Thyroid gland (tissue), 4 donors: ENCODE data around the gene KRT15. TPM values are rescaled to one million over a fixed set of nuclear protein-coding genes. Genes with fewer than 3 reads are reported as not detected.
A peak's percentile ranks its signal among the peaks of the same experiment; 100 is the strongest.

ENCODE experiments used
- DNase-seq, 2 donors: peaks; one replicate each; pipeline ENCODE4 v3.0.0-alpha.2; 2019
- H3K27ac ChIP-seq, 3 donors: fragments of 200-600 bp; sonication (generic); 1 replicate in 2 of 3; 2 replicates in 1 of 3; pipeline ENCODE4 v1.5.1; 2016 to 2019; ENCODE audit warnings: mild to moderate bottlenecking in 1 of 3, moderate library complexity in 1 of 3
- H3K27me3 ChIP-seq: fragments of 200-600 bp; sonication (generic); one replicate; pipeline ENCODE4 v1.5.1; 2019
- H3K36me3 ChIP-seq, 2 donors: fragments of 200-600 bp; sonication (generic); one replicate each; pipeline ENCODE4 v1.5.1; 2016 to 2019
- H3K4me1 ChIP-seq, 2 donors: fragments of 200-600 bp; sonication (generic); one replicate each; pipeline ENCODE4 v1.5.1; 2017 to 2019
- H3K4me3 ChIP-seq, 3 donors: fragments of 200-600 bp; sonication (generic); replicated peaks in 1 of 3; 1 replicate in 2 of 3; 2 replicates in 1 of 3; pipeline ENCODE4 v1.5.1; 2016; ENCODE audit warnings: mild to moderate bottlenecking in 1 of 3
- H3K9me3 ChIP-seq: fragments of 200-600 bp; sonication (generic); one replicate; pipeline ENCODE4 v1.5.1; 2017
- POLR2A ChIP-seq, 2 donors: fragments of 450-650 bp; IDR thresholded peaks; one replicate each; pipeline ENCODE4 v1.6.1; 2017; ENCODE audit warnings: antibody characterized with exemption in 2 of 2, mild to moderate bottlenecking in 2 of 2, moderate library complexity in 1 of 2
- WGBS, 2 donors: methylation state at CpG; one replicate each; pipeline ENCODE4 v1.1.5; 2017; 5-methylcytosine and 5-hydroxymethylcytosine counted together
- intact Hi-C: fragments of 100-400 bp; cut with DNase I; formaldehyde crosslinking; loops from one replicate; pipeline ENCODE4 v1.15.1; 2023
- total RNA-seq, 4 donors: library from RNA; depleted of rRNA; stranded (reverse); fragments of >200 nt; gene quantifications; one replicate each; pipeline ENCODE4 v1.2.3, GENCODE V29; 2016
- TF ChIP-seq, protein P1 (sequence below), 6 experiments: fragments of 200-600 bp in 3 of 6; fragments of 450-650 bp in 3 of 6; sonication (generic) in 3 of 6; IDR thresholded peaks; one replicate each; pipeline ENCODE4 v1.5.1; 2016 to 2019; ENCODE audit warnings: antibody characterized with exemption in 6 of 6, mild to moderate bottlenecking in 2 of 6, inconsistent platforms in 1 of 6, moderate library complexity in 1 of 6

The KRT15 gene
- total RNA-seq, 4 donors from 2014 or later = 0.93 TPM; not detected in 3

DNA sequence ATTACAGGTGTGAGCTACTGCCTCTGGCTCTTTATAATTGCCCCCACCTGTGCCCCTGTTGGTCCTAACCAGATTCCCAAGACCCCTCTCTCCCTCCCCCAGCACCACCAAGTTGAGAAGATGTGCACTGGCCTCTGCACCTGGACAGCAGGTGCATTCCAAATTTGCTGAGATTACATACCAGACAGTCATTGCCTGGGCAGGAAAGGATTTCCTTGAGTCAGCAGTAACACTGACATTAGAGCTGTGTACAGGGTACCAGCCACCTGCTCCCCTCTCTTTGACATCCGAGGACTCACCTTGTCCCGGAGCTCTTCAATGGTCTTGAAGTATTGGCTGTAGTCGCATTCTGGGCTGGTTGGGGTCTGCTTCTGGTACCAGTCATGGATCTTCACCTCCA, 659 bp downstream of the KRT15 start:
- H3K27me3 ChIP-seq = no peaks in the 10 kb centered on the region
- no peaks in the 10 kb centered on the region for H3K36me3 ChIP-seq
- intact Hi-C loops = no loop called here
- H3K9me3 ChIP-seq = no peaks in the 10 kb centered on the region
- no peaks in the 10 kb centered on the region for H3K4me1 ChIP-seq
- WGBS, 2 donors = 87 to 100% methylated on average over 3 of the region's 3 CpGs
- DNase-seq = no peak
- TF ChIP-seq, protein P1, sequence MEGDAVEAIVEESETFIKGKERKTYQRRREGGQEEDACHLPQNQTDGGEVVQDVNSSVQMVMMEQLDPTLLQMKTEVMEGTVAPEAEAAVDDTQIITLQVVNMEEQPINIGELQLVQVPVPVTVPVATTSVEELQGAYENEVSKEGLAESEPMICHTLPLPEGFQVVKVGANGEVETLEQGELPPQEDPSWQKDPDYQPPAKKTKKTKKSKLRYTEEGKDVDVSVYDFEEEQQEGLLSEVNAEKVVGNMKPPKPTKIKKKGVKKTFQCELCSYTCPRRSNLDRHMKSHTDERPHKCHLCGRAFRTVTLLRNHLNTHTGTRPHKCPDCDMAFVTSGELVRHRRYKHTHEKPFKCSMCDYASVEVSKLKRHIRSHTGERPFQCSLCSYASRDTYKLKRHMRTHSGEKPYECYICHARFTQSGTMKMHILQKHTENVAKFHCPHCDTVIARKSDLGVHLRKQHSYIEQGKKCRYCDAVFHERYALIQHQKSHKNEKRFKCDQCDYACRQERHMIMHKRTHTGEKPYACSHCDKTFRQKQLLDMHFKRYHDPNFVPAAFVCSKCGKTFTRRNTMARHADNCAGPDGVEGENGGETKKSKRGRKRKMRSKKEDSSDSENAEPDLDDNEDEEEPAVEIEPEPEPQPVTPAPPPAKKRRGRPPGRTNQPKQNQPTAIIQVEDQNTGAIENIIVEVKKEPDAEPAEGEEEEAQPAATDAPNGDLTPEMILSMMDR (IDR thresholded peaks at IDR 0.05) = no peak
- no peak for TF ChIP-seq POLR2A (IDR thresholded peaks at IDR 0.05)
- no peak overlapping the region for H3K27ac ChIP-seq
- H3K4me3 ChIP-seq = no peak overlapping the region

DNA sequence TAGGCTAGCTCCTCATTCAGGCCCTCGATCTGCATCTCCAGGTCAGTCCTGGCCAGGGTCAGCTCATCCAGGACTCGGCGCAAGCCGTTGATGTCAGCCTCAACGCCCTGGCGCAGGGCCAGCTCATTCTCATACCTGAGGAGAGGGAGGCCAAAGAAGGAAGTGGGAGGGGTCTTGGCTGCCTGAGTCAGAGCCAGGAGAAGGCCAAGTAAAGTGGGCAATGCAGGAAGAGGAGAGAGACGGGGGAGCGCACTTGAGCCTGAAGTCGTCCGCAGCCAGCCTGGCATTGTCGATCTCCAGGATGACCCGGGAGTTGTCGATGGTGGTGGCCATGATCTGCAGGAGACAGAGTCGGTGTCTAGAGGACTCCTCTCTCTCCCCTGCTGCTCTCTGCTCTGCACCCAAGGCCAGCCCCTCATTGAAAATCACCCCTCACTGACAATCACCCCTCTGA, 1.8 kb downstream of the KRT15 start:
- Histone ChIP-seq H3K27me3 (no peaks in the 10 kb centered on the region), H3K4me1 (no peaks in the 10 kb centered on the region), H3K36me3 (no peaks in the 10 kb centered on the region), H3K27ac (no peak overlapping the region), H3K9me3 (no peaks in the 10 kb centered on the region), H3K4me3 (no peak overlapping the region)
- WGBS, 2 donors = 28 to 54% methylated on average over 14 of the region's 14 CpGs
- TF ChIP-seq, protein P1 (IDR thresholded peaks at IDR 0.05) = no peak
- TF ChIP-seq POLR2A (IDR thresholded peaks at IDR 0.05) = no peak
- peak; percentile 66 to 69 for DNase-seq
- intact Hi-C loops = no loop called here

DNA sequence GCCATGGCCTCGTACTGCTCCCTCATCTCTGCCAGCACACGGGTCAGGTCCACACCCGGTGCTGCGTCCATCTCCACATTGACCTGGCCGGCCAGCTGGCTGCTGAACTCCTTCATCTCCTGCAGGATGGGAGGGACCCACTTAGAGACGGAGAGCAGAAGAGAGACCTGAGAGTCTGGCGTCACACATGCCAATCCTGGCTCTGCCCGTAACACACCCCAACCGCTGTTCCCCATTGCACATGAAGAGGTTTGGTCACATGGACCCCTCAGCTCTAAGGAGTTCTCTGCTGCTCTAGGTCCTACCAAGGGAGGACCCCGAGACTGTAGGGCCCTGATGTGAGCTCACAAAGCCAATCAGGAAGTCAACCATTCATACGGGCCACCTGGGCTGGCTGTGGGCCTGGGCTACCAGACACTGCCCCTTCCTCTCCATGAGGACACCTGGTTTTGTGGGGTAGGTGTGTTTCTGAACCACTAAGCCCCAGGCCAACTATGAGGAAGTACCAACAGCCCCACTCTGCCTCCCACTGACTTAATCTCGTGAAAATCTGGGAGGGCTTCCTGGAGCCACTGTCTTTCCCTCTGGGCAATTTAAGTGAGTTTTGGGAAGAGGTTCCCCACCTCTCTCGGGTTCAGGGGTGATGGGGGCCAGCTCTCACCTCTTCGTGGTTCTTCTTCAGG, 2.4 kb downstream of the KRT15 start:
- H3K4me1 ChIP-seq = no peaks in the 10 kb centered on the region
- DNase-seq = no peak
- H3K27me3 ChIP-seq = no peaks in the 10 kb centered on the region
- H3K27ac ChIP-seq = no peak overlapping the region
- intact Hi-C loops = no loop called here
- 74 to 75% methylated on average over 11 of the region's 14 CpGs for WGBS, 2 donors
- H3K4me3 ChIP-seq = no peak overlapping the region
- H3K36me3 ChIP-seq = no peaks in the 10 kb centered on the region
- TF ChIP-seq, protein P1 (IDR thresholded peaks at IDR 0.05) = no peak
- no peak for TF ChIP-seq POLR2A (IDR thresholded peaks at IDR 0.05)
- H3K9me3 ChIP-seq = no peaks in the 10 kb centered on the region

DNA sequence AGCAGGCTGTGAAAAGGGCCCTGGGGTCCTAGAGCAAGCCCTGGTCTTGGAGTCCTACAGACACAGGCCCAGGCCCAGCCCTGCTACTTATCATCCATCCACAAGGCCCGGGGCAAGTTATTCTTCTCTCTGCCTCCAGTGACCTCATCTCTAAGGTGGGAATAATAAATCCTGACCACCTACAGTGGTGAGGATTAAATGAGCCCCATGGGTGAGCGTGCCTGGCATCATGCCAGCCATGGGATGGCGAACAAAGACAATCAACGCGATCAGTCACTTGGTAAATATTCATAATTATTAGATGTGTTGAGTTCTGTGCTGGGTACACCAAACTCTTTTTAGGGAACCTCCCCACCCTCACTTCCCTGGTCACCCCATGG, 5.5 kb downstream of the KRT15 start:
- TF ChIP-seq POLR2A (IDR thresholded peaks at IDR 0.05) = no peak
- TF ChIP-seq, protein P1 (IDR thresholded peaks at IDR 0.05) = no peak
- intact Hi-C loops = no loop called here
- H3K27ac ChIP-seq = no peak overlapping the region
- H3K4me1 ChIP-seq = no peaks in the 10 kb centered on the region
- H3K36me3 ChIP-seq = no peaks in the 10 kb centered on the region
- H3K4me3 ChIP-seq = no peak overlapping the region
- WGBS, 2 donors = 76 to 82% methylated on average over 5 of the region's 5 CpGs
- no peak for DNase-seq
- H3K27me3 ChIP-seq = no peaks in the 10 kb centered on the region
- no peaks in the 10 kb centered on the region for H3K9me3 ChIP-seq

DNA sequence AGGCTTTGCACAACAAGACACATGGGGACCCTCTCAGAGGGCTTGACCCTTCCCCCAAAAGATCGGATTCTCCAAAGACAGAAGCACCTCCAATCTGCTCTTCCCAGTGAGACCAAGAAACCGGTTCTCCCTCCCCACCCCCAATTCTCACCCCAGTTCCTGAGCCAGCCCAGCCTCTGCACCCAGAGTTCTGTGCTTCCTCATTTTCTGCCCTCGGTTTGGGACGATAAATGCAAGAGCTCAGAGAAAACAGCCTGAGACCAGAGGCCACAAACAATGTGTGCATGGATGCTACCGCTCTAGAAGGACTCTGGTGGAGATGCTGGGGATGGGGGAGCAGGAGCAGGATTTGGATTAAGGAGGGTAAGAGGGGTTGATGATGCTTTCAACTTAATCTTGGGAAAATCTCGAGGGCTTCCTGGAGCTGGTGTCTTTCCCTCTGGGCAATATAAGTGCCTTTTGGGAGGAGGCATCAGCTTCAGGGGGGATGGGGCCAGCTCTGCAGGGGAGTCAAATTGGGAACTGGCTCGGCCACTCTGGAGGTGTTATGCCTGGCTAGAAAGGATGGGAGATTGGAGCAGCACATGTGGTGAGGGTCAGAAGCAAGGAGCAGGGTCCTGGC, 6.0 kb downstream of the KRT15 start:
- no peaks in the 10 kb centered on the region for H3K36me3 ChIP-seq
- TF ChIP-seq POLR2A (IDR thresholded peaks at IDR 0.05) = no peak
- TF ChIP-seq, protein P1 (IDR thresholded peaks at IDR 0.05) = no peak
- 60 to 76% methylated on average over 7 of the region's 7 CpGs for WGBS, 2 donors
- H3K27ac ChIP-seq = no peak overlapping the region
- intact Hi-C loops = no loop called here
- H3K27me3 ChIP-seq = no peaks in the 10 kb centered on the region
- no peak overlapping the region for H3K4me3 ChIP-seq
- no peaks in the 10 kb centered on the region for H3K9me3 ChIP-seq
- no peaks in the 10 kb centered on the region for H3K4me1 ChIP-seq
- no peak for DNase-seq
